ENCODE results near the gene CACNA1A. TPM values are rescaled to one million over a fixed set of nuclear protein-coding genes. Genes with fewer than 3 reads are reported as not detected.

Gene CACNA1A
- total RNA-seq, 4 donors from 2014 or later: 0.33 to 0.75 (median 0.43) TPM

GRCh38 chr19:13176345-13176744 is 329.9 kb downstream of the CACNA1A start:
- Histone ChIP-seq H3K27ac (replicated peaks in 1 of 4) (no peak overlapping the region), H3K4me1 (peaks cover 17 to 23% (median 19%) of the 10 kb centered on the region in 4 donors), H3K27me3 (no peaks in the 10 kb centered on the region), H3K36me3 (no peaks in the 10 kb centered on the region), H3K4me3 (no peak overlapping the region), H3K9me3 (no peaks in the 10 kb centered on the region)
- WGBS: 90% methylated on average over 8 of the region's 8 CpGs
- intact Hi-C loops (cut with DNase I): no loop called here
- no peak for DNase-seq (ENCODE audit: extremely low spot score)
- TF ChIP-seq CTCF (IDR thresholded peaks at IDR 0.05) (no peak), EP300 (IDR thresholded peaks at IDR 0.05) (no peak), POLR2A (IDR thresholded peaks at IDR 0.05; ENCODE audit: low read depth) (no peak), POLR2AphosphoS5 (IDR thresholded peaks at IDR 0.05) (no peak)

- Histone ChIP-seq H3K4me3 (no peak overlapping the region), H3K36me3 (no peaks in the 10 kb centered on the region), H3K9me3 (no peaks in the 10 kb centered on the region), H3K4me1 (peaks cover 16 to 30% (median 23%) of the 10 kb centered on the region in 4 donors), H3K27me3 (no peaks in the 10 kb centered on the region), H3K27ac (replicated peaks in 1 of 4) (peak overlapping the region; percentile 58 to 74 (median 68))
- 86% methylated on average over 12 of the region's 12 CpGs for WGBS
- TF ChIP-seq CTCF (IDR thresholded peaks at IDR 0.05) (no peak), POLR2AphosphoS5 (IDR thresholded peaks at IDR 0.05) (no peak), POLR2A (IDR thresholded peaks at IDR 0.05; ENCODE audit: low read depth) (no peak)
- intact Hi-C loops (cut with DNase I): no loop called here
- no peak for DNase-seq (ENCODE audit: extremely low spot score)
Measured at GRCh38 chr19:13173139-13173737, 333.0 kb downstream of the CACNA1A start.

GRCh38 chr19:13172346-13173138 is 333.7 kb downstream of the CACNA1A start:
- intact Hi-C loops (cut with DNase I): no loop called here
- Histone ChIP-seq H3K9me3 (no peaks in the 10 kb centered on the region), H3K27ac (replicated peaks in 1 of 4) (peak overlapping the region; percentile 58 to 74 (median 68)), H3K27me3 (no peaks in the 10 kb centered on the region), H3K4me3 (peak overlapping the region in 1 of 4 donors; percentile 3), H3K4me1 (peaks cover 23 to 37% (median 30%) of the 10 kb centered on the region in 4 donors), H3K36me3 (no peaks in the 10 kb centered on the region)
- peak; percentile 92 for DNase-seq (ENCODE audit: extremely low spot score)
- WGBS: 42% methylated on average over 15 of the region's 18 CpGs
- TF ChIP-seq EP300 (IDR thresholded peaks at IDR 0.05) (no peak), CTCF (IDR thresholded peaks at IDR 0.05) (no peak), POLR2AphosphoS5 (IDR thresholded peaks at IDR 0.05) (peak; percentile 12 to 43)

GRCh38 chr19:13171146-13171545 is 335.1 kb downstream of the CACNA1A start:
- no peak overlapping the region for H3K27ac ChIP-seq (replicated peaks in 1 of 4)
- intact Hi-C loops (cut with DNase I): no loop called here
- peaks cover 37 to 51% (median 44%) of the 10 kb centered on the region in 4 donors for H3K4me1 ChIP-seq
- 98% methylated on average over 7 of the region's 7 CpGs for WGBS
- H3K27me3 ChIP-seq: no peaks in the 10 kb centered on the region
- no peaks in the 10 kb centered on the region for H3K36me3 ChIP-seq
- DNase-seq (ENCODE audit: extremely low spot score): no peak
- no peak overlapping the region for H3K4me3 ChIP-seq
- TF ChIP-seq POLR2AphosphoS5 (IDR thresholded peaks at IDR 0.05): no peak
- no peak for TF ChIP-seq CTCF (IDR thresholded peaks at IDR 0.05)
- TF ChIP-seq POLR2A (IDR thresholded peaks at IDR 0.05; ENCODE audit: low read depth): no peak
- H3K9me3 ChIP-seq: no peaks in the 10 kb centered on the region

All from esophagus muscularis mucosa (tissue), 4 donors.